Measurements from ENCODE around the gene NCOR1.
"Not testable (repeated sequence)": the region's sequence is repeated elsewhere in the genome, so short reads cannot be mapped to it uniquely, and the experiment has no call there.

DNA sequence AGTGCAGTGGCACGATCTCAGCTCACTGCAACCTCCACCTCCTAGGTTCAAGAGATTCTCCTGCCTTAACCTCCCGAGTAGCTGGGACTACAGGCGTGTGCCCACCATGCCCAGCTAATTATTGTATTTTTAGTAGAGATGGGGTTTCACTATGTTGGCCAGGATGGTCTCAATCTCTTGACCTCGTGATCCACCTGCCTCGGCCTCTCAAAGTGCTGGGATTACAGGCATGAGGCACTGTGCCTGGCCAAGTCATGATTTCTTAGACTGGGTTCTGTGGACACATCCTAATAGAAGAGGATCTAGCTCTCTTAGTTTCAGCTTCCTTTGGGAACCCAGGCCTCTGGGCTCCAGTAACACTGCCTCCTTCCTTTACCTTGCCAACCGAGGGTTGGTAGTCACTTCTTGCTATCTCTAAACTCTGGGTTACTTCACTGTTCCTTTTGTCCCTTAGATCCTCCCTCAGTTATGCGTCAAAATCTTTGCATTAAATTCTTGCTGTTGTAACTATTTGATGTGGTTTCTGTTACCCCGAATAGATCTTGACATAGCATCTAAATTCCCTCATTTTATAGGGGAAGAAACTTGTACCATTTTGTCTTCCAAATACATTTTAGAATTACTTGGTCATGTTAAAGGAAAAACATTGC lies 14.7 kb upstream of the NCOR1 start:
- TF ChIP-seq, protein P1, sequence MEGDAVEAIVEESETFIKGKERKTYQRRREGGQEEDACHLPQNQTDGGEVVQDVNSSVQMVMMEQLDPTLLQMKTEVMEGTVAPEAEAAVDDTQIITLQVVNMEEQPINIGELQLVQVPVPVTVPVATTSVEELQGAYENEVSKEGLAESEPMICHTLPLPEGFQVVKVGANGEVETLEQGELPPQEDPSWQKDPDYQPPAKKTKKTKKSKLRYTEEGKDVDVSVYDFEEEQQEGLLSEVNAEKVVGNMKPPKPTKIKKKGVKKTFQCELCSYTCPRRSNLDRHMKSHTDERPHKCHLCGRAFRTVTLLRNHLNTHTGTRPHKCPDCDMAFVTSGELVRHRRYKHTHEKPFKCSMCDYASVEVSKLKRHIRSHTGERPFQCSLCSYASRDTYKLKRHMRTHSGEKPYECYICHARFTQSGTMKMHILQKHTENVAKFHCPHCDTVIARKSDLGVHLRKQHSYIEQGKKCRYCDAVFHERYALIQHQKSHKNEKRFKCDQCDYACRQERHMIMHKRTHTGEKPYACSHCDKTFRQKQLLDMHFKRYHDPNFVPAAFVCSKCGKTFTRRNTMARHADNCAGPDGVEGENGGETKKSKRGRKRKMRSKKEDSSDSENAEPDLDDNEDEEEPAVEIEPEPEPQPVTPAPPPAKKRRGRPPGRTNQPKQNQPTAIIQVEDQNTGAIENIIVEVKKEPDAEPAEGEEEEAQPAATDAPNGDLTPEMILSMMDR (IDR thresholded peaks at IDR 0.05): not testable (repeated sequence)
- not testable (repeated sequence) for TF ChIP-seq POLR2A (IDR thresholded peaks at IDR 0.05)
